ENCODE measurements around the gene USP32.

The USP32 gene

DNA sequence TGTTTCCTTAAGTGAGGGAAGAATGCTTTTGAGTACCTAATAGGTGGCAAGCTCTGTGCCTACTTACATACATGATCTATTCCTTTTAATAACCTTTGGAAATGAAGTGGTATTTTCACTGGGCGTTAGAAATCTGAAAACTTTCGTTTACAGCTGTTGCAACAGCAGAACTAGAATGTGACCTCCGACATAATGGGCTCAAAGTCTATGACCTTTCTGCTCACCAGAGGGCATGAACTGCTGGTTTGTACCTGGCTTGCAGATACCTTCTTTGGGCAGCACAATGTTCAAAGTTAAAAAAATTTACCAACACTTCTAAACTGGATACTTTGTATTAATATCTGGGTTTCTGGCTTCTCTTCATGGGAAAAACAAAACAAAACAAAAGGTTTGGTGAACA lies 217.9 kb downstream of the USP32 start:
- Histone ChIP-seq H3K4me1 (ENCODE audit: insufficient read depth, low read length, severe bottlenecking) (peaks cover 9% of the 10 kb centered on the region), H3K27ac (ENCODE audit: low read depth, low read length, poor library complexity, severe bottlenecking) (no peak overlapping the region), H3K36me3 (ENCODE audit: insufficient read depth, low read length) (peaks cover 3% of the 10 kb centered on the region; the same call in 1 of the 2 replicates), H2AFZ (ENCODE audit: low read length) (no peak overlapping the region), H4K20me1 (ENCODE audit: insufficient read depth, low read length) (no peaks in the 10 kb centered on the region), H3K27me3 (ENCODE audit: insufficient read depth, low read length) (no peaks in the 10 kb centered on the region), H3K79me2 (ENCODE audit: insufficient read depth, low read length) (no peaks in the 10 kb centered on the region), H3F3A (ENCODE audit: insufficient read depth, low read length) (no peaks in the 10 kb centered on the region), H3K4me2 (ENCODE audit: low read length) (no peak overlapping the region), H3K4me3 (ENCODE audit: low read depth, low read length, poor library complexity, severe bottlenecking) (no peak overlapping the region), H3K9me2 (ENCODE audit: low read depth, low read length) (no peaks in the 10 kb centered on the region), H3K9me3 (ENCODE audit: low read length) (no peaks in the 10 kb centered on the region), H3K9ac (ENCODE audit: low read length) (no peak overlapping the region)
- TF ChIP-seq, protein P1, sequence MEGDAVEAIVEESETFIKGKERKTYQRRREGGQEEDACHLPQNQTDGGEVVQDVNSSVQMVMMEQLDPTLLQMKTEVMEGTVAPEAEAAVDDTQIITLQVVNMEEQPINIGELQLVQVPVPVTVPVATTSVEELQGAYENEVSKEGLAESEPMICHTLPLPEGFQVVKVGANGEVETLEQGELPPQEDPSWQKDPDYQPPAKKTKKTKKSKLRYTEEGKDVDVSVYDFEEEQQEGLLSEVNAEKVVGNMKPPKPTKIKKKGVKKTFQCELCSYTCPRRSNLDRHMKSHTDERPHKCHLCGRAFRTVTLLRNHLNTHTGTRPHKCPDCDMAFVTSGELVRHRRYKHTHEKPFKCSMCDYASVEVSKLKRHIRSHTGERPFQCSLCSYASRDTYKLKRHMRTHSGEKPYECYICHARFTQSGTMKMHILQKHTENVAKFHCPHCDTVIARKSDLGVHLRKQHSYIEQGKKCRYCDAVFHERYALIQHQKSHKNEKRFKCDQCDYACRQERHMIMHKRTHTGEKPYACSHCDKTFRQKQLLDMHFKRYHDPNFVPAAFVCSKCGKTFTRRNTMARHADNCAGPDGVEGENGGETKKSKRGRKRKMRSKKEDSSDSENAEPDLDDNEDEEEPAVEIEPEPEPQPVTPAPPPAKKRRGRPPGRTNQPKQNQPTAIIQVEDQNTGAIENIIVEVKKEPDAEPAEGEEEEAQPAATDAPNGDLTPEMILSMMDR (IDR thresholded peaks at IDR 0.05; ENCODE audit: low read length): no peak
- TF ChIP-seq EZH2 (IDR thresholded peaks at IDR 0.05; ENCODE audit: borderline replicate concordance, low read length): no peak

DNA sequence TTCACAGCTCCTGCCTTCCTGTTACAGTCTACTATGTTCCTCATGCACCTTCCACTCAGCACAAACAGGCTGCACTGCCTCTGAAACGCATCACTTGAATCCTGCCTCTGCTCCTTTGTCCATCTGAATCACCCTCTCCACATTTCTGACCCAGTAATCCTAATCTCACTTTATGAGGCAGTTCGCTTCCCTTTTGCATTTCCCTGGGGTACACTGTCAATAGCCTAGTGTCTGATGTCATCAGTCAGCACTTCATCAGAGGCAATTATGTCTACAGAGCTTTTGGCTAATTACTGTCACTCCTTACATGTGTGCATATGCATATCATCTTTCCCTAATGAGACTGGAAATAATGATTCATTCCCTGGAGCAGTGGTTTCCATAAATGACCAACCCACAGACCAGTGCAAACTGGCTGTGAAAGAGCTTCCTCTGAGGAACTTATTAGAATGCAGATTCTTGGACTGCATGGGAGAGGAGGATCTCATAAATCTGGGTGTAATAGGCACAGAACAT lies 218.6 kb downstream of the USP32 start:
- Histone ChIP-seq H3K9me3 (ENCODE audit: low read length) (no peaks in the 10 kb centered on the region), H3K9me2 (ENCODE audit: low read depth, low read length) (no peaks in the 10 kb centered on the region), H3K4me1 (ENCODE audit: insufficient read depth, low read length, severe bottlenecking) (peaks cover 9% of the 10 kb centered on the region), H3F3A (ENCODE audit: insufficient read depth, low read length) (no peaks in the 10 kb centered on the region), H3K4me2 (ENCODE audit: low read length) (no peak overlapping the region), H3K79me2 (ENCODE audit: insufficient read depth, low read length) (no peaks in the 10 kb centered on the region), H3K27ac (ENCODE audit: low read depth, low read length, poor library complexity, severe bottlenecking) (no peak overlapping the region), H2AFZ (ENCODE audit: low read length) (no peak overlapping the region), H3K9ac (ENCODE audit: low read length) (no peak overlapping the region), H4K20me1 (ENCODE audit: insufficient read depth, low read length) (no peaks in the 10 kb centered on the region), H3K36me3 (ENCODE audit: insufficient read depth, low read length) (peaks cover 3% of the 10 kb centered on the region; the same call in 1 of the 2 replicates), H3K27me3 (ENCODE audit: insufficient read depth, low read length) (no peaks in the 10 kb centered on the region), H3K4me3 (ENCODE audit: low read depth, low read length, poor library complexity, severe bottlenecking) (no peak overlapping the region)
- TF ChIP-seq EZH2 (IDR thresholded peaks at IDR 0.05; ENCODE audit: borderline replicate concordance, low read length): no peak
- TF ChIP-seq, protein P1 (IDR thresholded peaks at IDR 0.05; ENCODE audit: low read length): no peak

DNA sequence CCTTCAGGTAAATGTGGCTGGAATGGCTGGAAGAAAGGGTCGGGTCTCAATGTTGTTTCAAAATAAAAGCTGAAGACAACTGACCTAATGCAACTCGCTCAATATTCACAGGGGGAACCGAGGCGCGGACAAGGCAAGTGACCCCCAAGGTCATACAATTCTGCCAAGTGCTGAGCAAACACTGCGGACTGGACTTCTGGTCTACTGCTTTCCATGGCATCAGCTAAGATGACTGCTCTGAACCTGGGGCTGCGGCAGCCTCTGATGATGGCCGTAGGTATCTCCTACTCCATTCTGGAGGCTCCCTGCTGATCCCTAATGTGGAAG lies 220.2 kb downstream of the USP32 start:
- no peak overlapping the region for H3K4me3 ChIP-seq (ENCODE audit: low read depth, low read length, poor library complexity, severe bottlenecking)
- H3K79me2 ChIP-seq (ENCODE audit: insufficient read depth, low read length): no peaks in the 10 kb centered on the region
- TF ChIP-seq EZH2 (IDR thresholded peaks at IDR 0.05; ENCODE audit: borderline replicate concordance, low read length): no peak
- TF ChIP-seq, protein P1 (IDR thresholded peaks at IDR 0.05; ENCODE audit: low read length): no peak
- no peaks in the 10 kb centered on the region for H3K9me2 ChIP-seq (ENCODE audit: low read depth, low read length)
- no peaks in the 10 kb centered on the region for H3F3A ChIP-seq (ENCODE audit: insufficient read depth, low read length)
- no peak overlapping the region for H3K4me2 ChIP-seq (ENCODE audit: low read length)
- no peaks in the 10 kb centered on the region for H3K9me3 ChIP-seq (ENCODE audit: low read length)
- H3K9ac ChIP-seq (ENCODE audit: low read length): no peak overlapping the region
- peaks cover 9% of the 10 kb centered on the region for H3K4me1 ChIP-seq (ENCODE audit: insufficient read depth, low read length, severe bottlenecking)
- no peaks in the 10 kb centered on the region for H4K20me1 ChIP-seq (ENCODE audit: insufficient read depth, low read length)
- no peaks in the 10 kb centered on the region for H3K36me3 ChIP-seq (ENCODE audit: insufficient read depth, low read length)
- H3K27ac ChIP-seq (ENCODE audit: low read depth, low read length, poor library complexity, severe bottlenecking): no peak overlapping the region
- no peaks in the 10 kb centered on the region for H3K27me3 ChIP-seq (ENCODE audit: insufficient read depth, low read length)
- no peak overlapping the region for H2AFZ ChIP-seq (ENCODE audit: low read length)

Measured in OCI-LY1 (cell line).